Sigmoid colon (tissue), 7 donors: ENCODE results near the gene PRAMEF11. TPM values are rescaled to one million over a fixed set of nuclear protein-coding genes. Genes with fewer than 3 reads are reported as not detected.
"Not testable (repeated sequence)": the region's sequence is repeated elsewhere in the genome, so short reads cannot be mapped to it uniquely, and the experiment has no call there.

Source experiments
- DNase-seq: peaks from one replicate; pipeline ENCODE4 v3.0.0-alpha.2; 2019
- H3K27ac ChIP-seq, 4 donors: fragments of 200-600 bp; sonication (generic); one replicate each; pipeline ENCODE4 v1.5.1; 2016 to 2019; ENCODE audit warnings: mild to moderate bottlenecking in 1 of 4
- H3K27me3 ChIP-seq, 3 donors: fragments of 200-600 bp; sonication (generic); one replicate each; pipeline ENCODE4 v1.5.1; 2019; ENCODE audit warnings: mild to moderate bottlenecking in 1 of 3
- H3K36me3 ChIP-seq, 4 donors: fragments of 200-600 bp; sonication (generic); one replicate each; pipeline ENCODE4 v1.5.1; 2016 to 2019
- H3K4me1 ChIP-seq, 4 donors: fragments of 200-600 bp; sonication (generic); one replicate each; pipeline ENCODE4 v1.5.1; 2017 to 2019
- H3K4me3 ChIP-seq, 4 donors: fragments of 200-600 bp; sonication (generic); one replicate each; pipeline ENCODE4 v1.5.1; 2017 to 2019; ENCODE audit warnings: mild to moderate bottlenecking in 2 of 4, moderate library complexity in 1 of 4
- H3K9me3 ChIP-seq, 4 donors: fragments of 200-600 bp in 3 of 4; sonication (generic) in 3 of 4; one replicate each; pipeline versions ENCODE4 v1.5.1 to v1.6.1; 2013 to 2019
- CTCF ChIP-seq, 4 experiments: fragments of 450-650 bp in 3 of 4; fragments of 200-600 bp in 1 of 4; IDR thresholded peaks; one replicate each; pipeline ENCODE4 v1.5.1; 2016 to 2019; ENCODE audit warnings: antibody characterized with exemption in 4 of 4, mild to moderate bottlenecking in 3 of 4, moderate library complexity in 2 of 4
- EP300 ChIP-seq, 4 donors: sonication (generic); formaldehyde crosslinking; IDR thresholded peaks; one replicate each; pipeline ENCODE4 v1.6.1; 2017; ENCODE audit warnings: antibody characterized with exemption in 4 of 4
- POLR2A ChIP-seq, 2 donors: fragments of 450-650 bp; IDR thresholded peaks; one replicate each; pipeline ENCODE4 v1.6.1; 2016; ENCODE audit warnings: antibody characterized with exemption in 2 of 2, mild to moderate bottlenecking in 2 of 2, moderate library complexity in 2 of 2
- POLR2AphosphoS5 ChIP-seq, 4 donors: sonication (generic); formaldehyde crosslinking; IDR thresholded peaks; one replicate each; pipeline ENCODE4 v1.6.1; 2017; ENCODE audit warnings: antibody characterized with exemption in 4 of 4
- WGBS, 2 donors: extraction: QIAGEN DNeasy Blood & Tissue Kit; methylation state at CpG; one replicate each; pipeline ENCODE4 v1.1.7; 2013; 5-methylcytosine and 5-hydroxymethylcytosine counted together
- intact Hi-C: fragments of 100-400 bp; cut with DNase I; formaldehyde crosslinking; loops from one replicate; pipeline ENCODE4 v1.15.1; 2023
- polyA plus RNA-seq, 3 donors: library from polyadenylated mRNA; stranded (reverse); fragments of 200-250 nt; gene quantifications; one replicate each; pipeline ENCODE4 v1.2.3, GENCODE V29; 2013
- total RNA-seq, 4 donors: library from RNA; depleted of rRNA; stranded (reverse); fragments of >200 nt; gene quantifications; one replicate each; pipeline ENCODE4 v1.1.0, GENCODE V29; 2016
- donor health status: healthy with polysubstance abuse.
- donor health status: Bipolar disorder and iron deficiency.
- donor health status: healthy.

Gene PRAMEF11
- total and polyA plus RNA-seq, 7 donors, result not detected

DNA sequence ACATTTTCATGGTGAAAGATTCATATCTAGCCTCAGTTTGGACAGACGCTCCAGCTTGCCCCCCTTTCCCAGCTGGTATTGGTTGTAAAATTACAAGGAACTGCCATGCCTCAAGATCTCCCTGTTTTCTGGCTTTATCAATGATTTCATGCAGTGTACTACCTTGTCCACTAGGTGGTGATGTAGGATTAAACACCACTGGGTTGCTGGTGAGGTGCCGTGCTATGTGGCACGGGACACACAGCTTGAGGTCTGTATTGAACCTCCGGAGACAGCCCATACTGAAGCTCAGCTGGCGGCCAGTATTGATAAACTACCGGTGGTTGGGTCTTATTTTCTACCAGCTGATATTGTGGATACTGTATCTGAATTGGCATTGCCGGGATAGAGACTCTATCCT lies 47.4 kb downstream of the PRAMEF11 start:
- DNase-seq, H3K27me3 ChIP-seq, H3K36me3 ChIP-seq, intact Hi-C loops, H3K4me1 ChIP-seq, H3K27ac ChIP-seq, H3K4me3 ChIP-seq: not testable (repeated sequence)
- WGBS, 2 donors, result 44% methylated on average over 6 of the region's 7 CpGs
- peaks cover 0 to 12% (median 2%) of the 10 kb centered on the region in 4 donors for H3K9me3 ChIP-seq

GRCh38 chr1:12781488-12781887 lies 49.7 kb downstream of the PRAMEF11 start:
- H3K27ac ChIP-seq, intact Hi-C loops, H3K9me3 ChIP-seq, H3K36me3 ChIP-seq, H3K4me1 ChIP-seq, H3K27me3 ChIP-seq, DNase-seq, H3K4me3 ChIP-seq: not testable (repeated sequence)
- WGBS, 2 donors, result 80 to 82% methylated on average over 5 of the region's 5 CpGs

GRCh38 chr1:12778907-12779306 lies 52.3 kb downstream of the PRAMEF11 start:
- DNase-seq, result no peak
- intact Hi-C loops, result no loop called here
- WGBS, 2 donors, result 68 to 86% methylated on average over 6 of the region's 6 CpGs

GRCh38 chr1:12778061-12778460 lies 53.1 kb downstream of the PRAMEF11 start:
- H3K4me3 ChIP-seq, result no peak overlapping the region
- H3K4me1 ChIP-seq, result no peaks in the 10 kb centered on the region
- no peak overlapping the region for H3K27ac ChIP-seq
- no peak for TF ChIP-seq EP300 (IDR thresholded peaks at IDR 0.05)
- TF ChIP-seq POLR2A (IDR thresholded peaks at IDR 0.05), result no peak
- no peak for TF ChIP-seq CTCF (IDR thresholded peaks at IDR 0.05)
- TF ChIP-seq POLR2AphosphoS5 (IDR thresholded peaks at IDR 0.05), result no peak
- 80 to 93% methylated on average over 4 of the region's 4 CpGs for WGBS, 2 donors
- no peaks in the 10 kb centered on the region for H3K27me3 ChIP-seq
- H3K9me3 ChIP-seq, result no peaks in the 10 kb centered on the region
- no peaks in the 10 kb centered on the region for H3K36me3 ChIP-seq
- intact Hi-C loops, result no loop called here
- no peak for DNase-seq

More at GRCh38 chr1:12778907-12779306, 52.3 kb downstream of the PRAMEF11 start:
- TF ChIP-seq POLR2AphosphoS5 (IDR thresholded peaks at IDR 0.05) (no peak), EP300 (IDR thresholded peaks at IDR 0.05) (no peak), CTCF (IDR thresholded peaks at IDR 0.05) (no peak), POLR2A (IDR thresholded peaks at IDR 0.05) (no peak)
- Histone ChIP-seq H3K4me1 (no peaks in the 10 kb centered on the region), H3K4me3 (no peak overlapping the region), H3K36me3 (no peaks in the 10 kb centered on the region), H3K27me3 (no peaks in the 10 kb centered on the region), H3K9me3 (no peaks in the 10 kb centered on the region), H3K27ac (no peak overlapping the region)

GRCh38 chr1:12776801-12777557 lies 54.2 kb downstream of the PRAMEF11 start:
- WGBS, 2 donors, result 91 to 93% methylated on average over 15 of the region's 15 CpGs
- Histone ChIP-seq H3K9me3 (no peaks in the 10 kb centered on the region), H3K27me3 (no peaks in the 10 kb centered on the region), H3K36me3 (no peaks in the 10 kb centered on the region), H3K27ac (no peak overlapping the region), H3K4me1 (no peaks in the 10 kb centered on the region), H3K4me3 (no peak overlapping the region)
- TF ChIP-seq CTCF (IDR thresholded peaks at IDR 0.05) (no peak), POLR2A (IDR thresholded peaks at IDR 0.05) (no peak), POLR2AphosphoS5 (IDR thresholded peaks at IDR 0.05) (no peak), EP300 (IDR thresholded peaks at IDR 0.05) (no peak)
- no peak for DNase-seq
- intact Hi-C loops, result no loop called here

GRCh38 chr1:12775443-12775842 lies 55.8 kb downstream of the PRAMEF11 start:
- no peaks in the 10 kb centered on the region for H3K36me3 ChIP-seq
- TF ChIP-seq POLR2A (IDR thresholded peaks at IDR 0.05) (no peak), EP300 (IDR thresholded peaks at IDR 0.05) (no peak)
- no peak for DNase-seq
- H3K4me1 ChIP-seq, result no peaks in the 10 kb centered on the region
- H3K27me3 ChIP-seq, result no peaks in the 10 kb centered on the region
- 79 to 83% methylated on average over 8 of the region's 8 CpGs for WGBS, 2 donors
- no peak overlapping the region for H3K27ac ChIP-seq
- intact Hi-C loops, result no loop called here
- H3K4me3 ChIP-seq, result no peak overlapping the region
- H3K9me3 ChIP-seq, result no peaks in the 10 kb centered on the region
